ENCODE data around the gene SLC7A11. TPM values are rescaled to one million over a fixed set of nuclear protein-coding genes. Genes with fewer than 3 reads are reported as not detected.

Gene SLC7A11
- total RNA-seq, 1 donor from 2014 or later = 1.9 TPM

DNA sequence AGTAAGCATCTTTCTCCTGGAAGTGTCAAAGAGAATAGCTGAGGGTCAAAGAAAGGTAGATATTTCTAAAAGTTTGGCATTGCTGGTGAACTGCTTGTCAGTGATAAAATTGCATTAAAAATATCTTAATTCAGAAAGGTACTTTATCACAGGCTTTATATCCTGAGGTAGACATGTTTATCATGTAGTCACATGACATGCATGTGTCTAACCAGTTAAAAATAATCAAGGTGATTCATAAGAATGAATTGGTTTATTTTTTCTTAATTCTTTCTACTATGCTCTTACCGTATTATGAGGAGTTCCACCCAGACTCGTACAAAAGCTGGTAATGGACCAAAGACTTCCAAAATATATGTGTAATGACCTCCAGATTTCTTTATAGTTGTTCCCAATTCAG is 6.1 kb downstream of the SLC7A11 start:
- Mint-ChIP-seq H3K27ac (no peak overlapping the region), H3K9me3 (no peaks in the 10 kb centered on the region), H3K36me3 (ENCODE audit: low read depth) (peaks cover 8% of the 10 kb centered on the region), H3K4me3 (no peak overlapping the region), H3K4me1 (peaks cover 25% of the 10 kb centered on the region), H3K27me3 (no peaks in the 10 kb centered on the region)
- no peak for DNase-seq
- intact Hi-C loops (cut with micrococcal nuclease) = no loop called here

GRCh38 chr4:138235419-138235952 is 6.7 kb downstream of the SLC7A11 start:
- H3K9me3 Mint-ChIP-seq = no peaks in the 10 kb centered on the region
- no peaks in the 10 kb centered on the region for H3K27me3 Mint-ChIP-seq
- no peak overlapping the region for H3K27ac Mint-ChIP-seq
- peaks cover 22% of the 10 kb centered on the region for H3K4me1 Mint-ChIP-seq
- intact Hi-C loops (cut with micrococcal nuclease) = no loop called here
- no peak for DNase-seq
- H3K4me3 Mint-ChIP-seq = no peak overlapping the region
- peaks cover 11% of the 10 kb centered on the region for H3K36me3 Mint-ChIP-seq (ENCODE audit: low read depth)

DNA sequence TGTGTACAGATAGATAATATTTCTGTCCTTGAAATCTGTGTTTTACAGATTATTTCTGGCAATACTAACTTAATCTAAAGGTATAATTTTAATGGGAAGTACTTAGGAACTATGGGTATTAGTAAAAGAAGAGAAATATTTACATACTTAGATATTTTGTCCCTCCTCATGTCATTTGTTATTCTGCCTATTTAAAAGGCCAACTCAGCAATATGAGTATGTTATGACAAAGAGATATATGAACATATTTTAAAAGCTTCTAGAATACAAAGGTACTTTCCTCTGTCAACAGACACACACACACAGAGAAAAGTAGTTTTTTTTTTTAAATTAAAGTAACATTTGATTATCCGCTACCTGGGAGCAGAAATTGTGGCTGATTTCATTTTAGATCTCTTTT is 7.9 kb downstream of the SLC7A11 start:
- no peak for DNase-seq
- no peak overlapping the region for H3K4me3 Mint-ChIP-seq
- H3K27me3 Mint-ChIP-seq = no peaks in the 10 kb centered on the region
- intact Hi-C loops (cut with micrococcal nuclease) = no loop called here
- peaks cover 17% of the 10 kb centered on the region for H3K4me1 Mint-ChIP-seq
- no peaks in the 10 kb centered on the region for H3K9me3 Mint-ChIP-seq
- H3K36me3 Mint-ChIP-seq (ENCODE audit: low read depth) = peaks cover 15% of the 10 kb centered on the region
- no peak overlapping the region for H3K27ac Mint-ChIP-seq

- intact Hi-C loops (cut with micrococcal nuclease) = no loop called here
- peaks cover 15% of the 10 kb centered on the region for H3K36me3 Mint-ChIP-seq (ENCODE audit: low read depth)
- H3K9me3 Mint-ChIP-seq = no peaks in the 10 kb centered on the region
- H3K4me1 Mint-ChIP-seq = peaks cover 12% of the 10 kb centered on the region
- no peak overlapping the region for H3K4me3 Mint-ChIP-seq
- H3K27ac Mint-ChIP-seq = no peak overlapping the region
- no peaks in the 10 kb centered on the region for H3K27me3 Mint-ChIP-seq
- DNase-seq = no peak
Observed at GRCh38 chr4:138233313-138234034, 8.7 kb downstream of the SLC7A11 start.

GRCh38 chr4:138232364-138232763 is 9.8 kb downstream of the SLC7A11 start:
- H3K36me3 Mint-ChIP-seq (ENCODE audit: low read depth) = peaks cover 16% of the 10 kb centered on the region
- H3K9me3 Mint-ChIP-seq = no peaks in the 10 kb centered on the region
- intact Hi-C loops (cut with micrococcal nuclease) = no loop called here
- H3K27me3 Mint-ChIP-seq = no peaks in the 10 kb centered on the region
- peaks cover 12% of the 10 kb centered on the region for H3K4me1 Mint-ChIP-seq
- H3K27ac Mint-ChIP-seq = no peak overlapping the region
- DNase-seq = no peak
- H3K4me3 Mint-ChIP-seq = no peak overlapping the region

GRCh38 chr4:138230048-138230447 is 12.1 kb downstream of the SLC7A11 start:
- H3K9me3 Mint-ChIP-seq = no peaks in the 10 kb centered on the region
- DNase-seq = no peak
- no peak overlapping the region for H3K27ac Mint-ChIP-seq
- H3K36me3 Mint-ChIP-seq (ENCODE audit: low read depth) = peaks cover 13% of the 10 kb centered on the region
- intact Hi-C loops (cut with micrococcal nuclease) = no loop called here
- H3K4me1 Mint-ChIP-seq = peaks cover 2% of the 10 kb centered on the region
- H3K4me3 Mint-ChIP-seq = no peak overlapping the region
- H3K27me3 Mint-ChIP-seq = no peaks in the 10 kb centered on the region

DNA sequence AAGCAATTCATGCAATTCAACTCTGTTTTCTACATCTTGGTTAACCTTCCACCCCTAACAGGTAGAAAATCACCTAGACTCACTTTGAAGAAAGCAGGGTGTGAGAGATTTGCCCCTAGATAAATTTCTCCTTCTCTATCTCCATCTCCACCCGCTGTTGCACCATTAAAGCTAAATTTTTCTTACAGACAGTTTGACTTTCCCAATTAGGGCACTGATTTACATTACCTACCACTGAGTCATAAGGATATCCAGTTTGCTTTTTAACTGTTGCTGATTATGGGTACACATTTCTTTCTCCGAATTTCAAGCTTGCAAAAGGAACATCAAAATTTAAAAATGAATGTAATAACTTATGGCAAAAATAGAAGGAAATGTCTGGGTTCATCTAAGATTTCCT is 13.0 kb downstream of the SLC7A11 start:
- no peaks in the 10 kb centered on the region for H3K27me3 Mint-ChIP-seq
- H3K4me3 Mint-ChIP-seq = no peak overlapping the region
- no peaks in the 10 kb centered on the region for H3K4me1 Mint-ChIP-seq
- H3K9me3 Mint-ChIP-seq = no peaks in the 10 kb centered on the region
- intact Hi-C loops (cut with micrococcal nuclease) = no loop called here
- H3K36me3 Mint-ChIP-seq (ENCODE audit: low read depth) = peaks cover 15% of the 10 kb centered on the region
- H3K27ac Mint-ChIP-seq = no peak overlapping the region
- DNase-seq = no peak

- Mint-ChIP-seq H3K27ac (no peak overlapping the region), H3K4me1 (peaks cover 2% of the 10 kb centered on the region), H3K36me3 (ENCODE audit: low read depth) (peaks cover 17% of the 10 kb centered on the region), H3K27me3 (no peaks in the 10 kb centered on the region), H3K9me3 (no peaks in the 10 kb centered on the region), H3K4me3 (no peak overlapping the region)
- intact Hi-C loops (cut with micrococcal nuclease) = no loop called here
- no peak for DNase-seq
Observed at GRCh38 chr4:138226351-138226750, 15.8 kb downstream of the SLC7A11 start.

- Mint-ChIP-seq H3K4me3 (no peak overlapping the region), H3K4me1 (peaks cover 2% of the 10 kb centered on the region), H3K27me3 (no peaks in the 10 kb centered on the region), H3K36me3 (ENCODE audit: low read depth) (peaks cover 13% of the 10 kb centered on the region), H3K27ac (no peak overlapping the region), H3K9me3 (no peaks in the 10 kb centered on the region)
- no peak for DNase-seq
- intact Hi-C loops (cut with micrococcal nuclease) = no loop called here
Observed at GRCh38 chr4:138225477-138225876, 16.7 kb downstream of the SLC7A11 start.

GRCh38 chr4:138224614-138225013 is 17.5 kb downstream of the SLC7A11 start:
- intact Hi-C loops (cut with micrococcal nuclease) = no loop called here
- H3K27me3 Mint-ChIP-seq = no peaks in the 10 kb centered on the region
- H3K36me3 Mint-ChIP-seq (ENCODE audit: low read depth) = peaks cover 9% of the 10 kb centered on the region
- no peaks in the 10 kb centered on the region for H3K9me3 Mint-ChIP-seq
- H3K4me1 Mint-ChIP-seq = peaks cover 2% of the 10 kb centered on the region
- no peak for DNase-seq
- no peak overlapping the region for H3K4me3 Mint-ChIP-seq
- no peak overlapping the region for H3K27ac Mint-ChIP-seq

- H3K27me3 Mint-ChIP-seq = no peaks in the 10 kb centered on the region
Observed at GRCh38 chr4:138223231-138223910, 18.8 kb downstream of the SLC7A11 start.

DNA sequence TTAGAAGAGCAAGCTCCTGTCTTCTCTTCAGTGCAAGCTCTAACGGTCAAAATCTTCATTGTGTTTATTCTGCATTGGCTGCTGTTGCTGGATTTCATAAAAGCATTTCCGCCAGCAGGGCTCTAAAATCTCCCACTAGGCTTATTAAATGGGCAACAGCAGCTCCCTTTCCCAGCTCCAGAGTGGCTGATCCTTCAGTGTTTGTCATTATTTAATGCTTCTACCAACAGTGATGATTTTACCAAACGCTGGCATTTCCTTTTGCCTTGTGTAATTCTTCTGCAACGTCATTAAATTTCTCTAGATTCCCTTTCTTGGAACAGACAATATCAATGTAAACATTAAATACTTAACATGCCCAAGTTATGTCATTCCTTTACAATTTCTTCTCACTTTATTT is 20.1 kb downstream of the SLC7A11 start:
- Mint-ChIP-seq H3K36me3 (ENCODE audit: low read depth) (peaks cover 13% of the 10 kb centered on the region), H3K4me3 (no peak overlapping the region), H3K9me3 (no peaks in the 10 kb centered on the region), H3K27me3 (no peaks in the 10 kb centered on the region), H3K4me1 (peaks cover 2% of the 10 kb centered on the region), H3K27ac (no peak overlapping the region)
- no peak for DNase-seq
- intact Hi-C loops (cut with micrococcal nuclease) = no loop called here

More at GRCh38 chr4:138223231-138223910, 18.8 kb downstream of the SLC7A11 start:
- H3K36me3 Mint-ChIP-seq (ENCODE audit: low read depth) = peaks cover 14% of the 10 kb centered on the region
- H3K9me3 Mint-ChIP-seq = no peaks in the 10 kb centered on the region
- H3K4me1 Mint-ChIP-seq = peaks cover 2% of the 10 kb centered on the region
- intact Hi-C loops (cut with micrococcal nuclease) = no loop called here
- no peak for DNase-seq
- no peak overlapping the region for H3K4me3 Mint-ChIP-seq
- no peak overlapping the region for H3K27ac Mint-ChIP-seq

GRCh38 chr4:138218976-138219375 is 23.2 kb downstream of the SLC7A11 start:
- H3K4me1 Mint-ChIP-seq = peaks cover 2% of the 10 kb centered on the region
- no peak overlapping the region for H3K27ac Mint-ChIP-seq
- DNase-seq = no peak
- peaks cover 10% of the 10 kb centered on the region for H3K36me3 Mint-ChIP-seq (ENCODE audit: low read depth)
- intact Hi-C loops (cut with micrococcal nuclease) = no loop called here
- H3K27me3 Mint-ChIP-seq = no peaks in the 10 kb centered on the region
- H3K4me3 Mint-ChIP-seq = no peak overlapping the region
- no peaks in the 10 kb centered on the region for H3K9me3 Mint-ChIP-seq

- Mint-ChIP-seq H3K27ac (no peak overlapping the region), H3K4me3 (no peak overlapping the region), H3K9me3 (no peaks in the 10 kb centered on the region), H3K4me1 (no peaks in the 10 kb centered on the region), H3K27me3 (no peaks in the 10 kb centered on the region), H3K36me3 (ENCODE audit: low read depth) (peaks cover 11% of the 10 kb centered on the region)
- DNase-seq = no peak
- intact Hi-C loops (cut with micrococcal nuclease) = no loop called here
Observed at GRCh38 chr4:138217567-138217966, 24.6 kb downstream of the SLC7A11 start.

Data from activated CD4-positive, alpha-beta T cell treated with anti-CD3 and anti-CD28 coated beads, Interleukin-2, amount 10 ng/mL, durations not matched to agents 24 days and 14 days (primary cell).